ENCODE data around the gene OLIG2.

Gene OLIG2

GRCh38 chr21:33019885-33020557 is 5.7 kb upstream of the OLIG2 start:
- no peak for DNase-seq (ENCODE audit: low read depth in 2 of 2)

DNA sequence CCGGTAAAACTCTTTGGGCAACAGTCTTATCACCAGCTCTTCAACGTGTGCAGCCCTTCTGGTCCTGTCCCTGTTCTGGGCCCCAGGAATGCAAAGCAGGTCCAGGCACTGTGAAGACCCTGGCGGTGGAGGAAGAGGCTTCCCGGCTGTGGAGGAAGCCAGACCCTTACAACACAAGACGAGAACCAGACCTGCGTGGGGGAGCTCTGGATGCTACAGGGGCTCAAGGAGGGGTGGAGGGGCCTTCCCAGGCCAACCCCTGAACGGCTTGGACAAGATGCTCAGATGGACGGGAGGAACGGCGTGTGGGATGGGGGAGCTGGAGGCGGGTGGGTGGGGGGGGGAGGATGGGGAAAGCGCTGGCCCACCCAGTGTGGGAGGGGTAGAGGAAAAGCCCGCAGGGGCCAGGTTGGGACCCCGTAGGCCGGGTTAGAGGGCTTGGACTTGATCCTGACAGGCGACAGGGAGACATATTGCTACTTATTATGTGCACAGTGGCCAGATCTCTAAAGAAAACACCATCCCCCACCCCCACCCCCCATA is 5.1 kb upstream of the OLIG2 start:
- DNase-seq (ENCODE audit: low read depth in 2 of 2) = no peak

DNA sequence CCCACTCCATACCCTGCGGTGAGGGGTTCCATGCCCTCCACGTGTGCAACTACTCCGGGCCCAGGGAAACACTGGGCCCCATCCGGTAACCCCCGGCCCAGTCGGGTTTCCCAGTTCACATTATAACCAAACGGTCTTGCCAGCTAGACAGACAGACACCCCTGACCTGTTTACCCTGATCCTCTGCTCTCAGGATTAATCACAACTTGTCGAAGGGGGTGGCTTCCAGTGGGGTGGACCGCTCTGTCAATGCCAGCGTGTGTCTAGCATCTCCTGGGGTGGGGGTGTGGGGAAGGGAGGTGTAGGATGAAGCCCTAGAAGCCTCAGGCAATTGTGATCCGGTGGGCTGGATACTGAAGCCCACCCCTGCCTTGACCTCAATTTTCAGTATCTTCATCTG is 4.6 kb upstream of the OLIG2 start:
- DNase-seq (ENCODE audit: low read depth in 2 of 2) = no peak

GRCh38 chr21:33021667-33022066 is 4.1 kb upstream of the OLIG2 start:
- DNase-seq (ENCODE audit: low read depth in 2 of 2) = no peak

GRCh38 chr21:33022489-33022827 is 3.3 kb upstream of the OLIG2 start:
- DNase-seq (ENCODE audit: low read depth in 2 of 2) = no peak

- DNase-seq (ENCODE audit: low read depth in 2 of 2) = no peak
These were observed 2.7 kb upstream of the OLIG2 start for GRCh38 chr21:33022828-33023573.

DNA sequence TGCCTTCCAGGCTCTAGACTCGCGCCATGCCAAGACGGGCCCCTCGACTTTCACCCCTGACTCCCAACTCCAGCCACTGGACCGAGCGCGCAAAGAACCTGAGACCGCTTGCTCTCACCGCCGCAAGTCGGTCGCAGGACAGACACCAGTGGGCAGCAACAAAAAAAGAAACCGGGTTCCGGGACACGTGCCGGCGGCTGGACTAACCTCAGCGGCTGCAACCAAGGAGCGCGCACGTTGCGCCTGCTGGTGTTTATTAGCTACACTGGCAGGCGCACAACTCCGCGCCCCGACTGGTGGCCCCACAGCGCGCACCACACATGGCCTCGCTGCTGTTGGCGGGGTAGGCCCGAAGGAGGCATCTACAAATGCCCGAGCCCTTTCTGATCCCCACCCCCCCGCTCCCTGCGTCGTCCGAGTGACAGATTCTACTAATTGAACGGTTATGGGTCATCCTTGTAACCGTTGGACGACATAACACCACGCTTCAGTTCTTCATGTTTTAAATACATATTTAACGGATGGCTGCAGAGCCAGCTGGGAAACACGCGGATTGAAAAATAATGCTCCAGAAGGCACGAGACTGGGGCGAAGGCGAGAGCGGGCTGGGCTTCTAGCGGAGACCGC is 2.0 kb upstream of the OLIG2 start:
- no peak for DNase-seq (ENCODE audit: low read depth in 2 of 2)

GRCh38 chr21:33024201-33025103 is 1.3 kb upstream of the OLIG2 start:
- DNase-seq (ENCODE audit: low read depth in 2 of 2) = no peak

DNA sequence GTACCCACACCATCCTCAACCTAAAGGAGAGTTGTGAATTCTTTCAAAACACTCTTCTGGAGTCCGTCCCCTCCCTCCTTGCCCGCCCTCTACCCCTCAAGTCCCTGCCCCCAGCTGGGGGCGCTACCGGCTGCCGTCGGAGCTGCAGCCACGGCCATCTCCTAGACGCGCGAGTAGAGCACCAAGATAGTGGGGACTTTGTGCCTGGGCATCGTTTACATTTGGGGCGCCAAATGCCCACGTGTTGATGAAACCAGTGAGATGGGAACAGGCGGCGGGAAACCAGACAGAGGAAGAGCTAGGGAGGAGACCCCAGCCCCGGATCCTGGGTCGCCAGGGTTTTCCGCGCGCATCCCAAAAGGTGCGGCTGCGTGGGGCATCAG is 638 bp upstream of the OLIG2 start:
- no peak for DNase-seq (ENCODE audit: low read depth in 2 of 2)

GRCh38 chr21:33026443-33026858 is 716 bp downstream of the OLIG2 start:
- DNase-seq (ENCODE audit: low read depth in 2 of 2) = no peak

DNA sequence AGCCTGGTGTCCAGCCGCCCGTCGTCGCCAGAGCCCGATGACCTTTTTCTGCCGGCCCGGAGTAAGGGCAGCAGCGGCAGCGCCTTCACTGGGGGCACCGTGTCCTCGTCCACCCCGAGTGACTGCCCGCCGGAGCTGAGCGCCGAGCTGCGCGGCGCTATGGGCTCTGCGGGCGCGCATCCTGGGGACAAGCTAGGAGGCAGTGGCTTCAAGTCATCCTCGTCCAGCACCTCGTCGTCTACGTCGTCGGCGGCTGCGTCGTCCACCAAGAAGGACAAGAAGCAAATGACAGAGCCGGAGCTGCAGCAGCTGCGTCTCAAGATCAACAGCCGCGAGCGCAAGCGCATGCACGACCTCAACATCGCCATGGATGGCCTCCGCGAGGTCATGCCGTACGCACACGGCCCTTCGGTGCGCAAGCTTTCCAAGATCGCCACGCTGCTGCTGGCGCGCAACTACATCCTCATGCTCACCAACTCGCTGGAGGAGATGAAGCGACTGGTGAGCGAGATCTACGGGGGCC is 1.2 kb downstream of the OLIG2 start:
- DNase-seq (ENCODE audit: low read depth in 2 of 2) = no peak

GRCh38 chr21:33027401-33028286 is 1.9 kb downstream of the OLIG2 start:
- DNase-seq (ENCODE audit: low read depth in 2 of 2) = no peak

GRCh38 chr21:33028287-33028670 is 2.5 kb downstream of the OLIG2 start:
- no peak for DNase-seq (ENCODE audit: low read depth in 2 of 2)

DNA sequence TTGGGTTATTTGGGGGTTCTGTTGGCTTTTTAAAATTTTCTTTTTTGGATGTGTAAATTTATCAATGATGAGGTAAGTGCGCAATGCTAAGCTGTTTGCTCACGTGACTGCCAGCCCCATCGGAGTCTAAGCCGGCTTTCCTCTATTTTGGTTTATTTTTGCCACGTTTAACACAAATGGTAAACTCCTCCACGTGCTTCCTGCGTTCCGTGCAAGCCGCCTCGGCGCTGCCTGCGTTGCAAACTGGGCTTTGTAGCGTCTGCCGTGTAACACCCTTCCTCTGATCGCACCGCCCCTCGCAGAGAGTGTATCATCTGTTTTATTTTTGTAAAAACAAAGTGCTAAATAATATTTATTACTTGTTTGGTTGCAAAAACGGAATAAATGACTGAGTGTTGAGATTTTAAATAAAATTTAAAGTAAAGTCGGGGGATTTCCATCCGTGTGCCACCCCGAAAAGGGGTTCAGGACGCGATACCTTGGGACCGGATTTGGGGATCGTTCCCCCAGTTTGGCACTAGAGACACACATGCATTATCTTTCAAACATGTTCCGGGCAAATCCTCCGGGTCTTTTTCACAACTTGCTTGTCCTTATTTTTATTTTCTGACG is 3.1 kb downstream of the OLIG2 start:
- peak in 1 of 2 donors; percentile 12 for DNase-seq (ENCODE audit: low read depth in 2 of 2)

DNA sequence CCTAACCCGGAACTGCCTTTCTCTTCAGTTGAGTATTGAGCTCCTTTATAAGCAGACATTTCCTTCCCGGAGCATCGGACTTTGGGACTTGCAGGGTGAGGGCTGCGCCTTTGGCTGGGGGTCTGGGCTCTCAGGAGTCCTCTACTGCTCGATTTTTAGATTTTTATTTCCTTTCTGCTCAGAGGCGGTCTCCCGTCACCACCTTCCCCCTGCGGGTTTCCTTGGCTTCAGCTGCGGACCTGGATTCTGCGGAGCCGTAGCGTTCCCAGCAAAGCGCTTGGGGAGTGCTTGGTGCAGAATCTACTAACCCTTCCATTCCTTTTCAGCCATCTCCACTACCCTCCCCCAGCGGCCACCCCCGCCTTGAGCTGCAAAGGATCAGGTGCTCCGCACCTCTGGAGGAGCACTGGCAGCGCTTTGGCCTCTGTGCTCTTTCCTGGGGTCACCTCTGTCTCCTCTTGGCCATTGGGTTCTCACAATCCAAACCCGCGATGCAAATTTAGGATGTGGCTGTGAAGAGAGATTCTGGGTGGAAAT is 3.7 kb downstream of the OLIG2 start:
- no peak for DNase-seq (ENCODE audit: low read depth in 2 of 2)

GRCh38 chr21:33029975-33030461 is 4.3 kb downstream of the OLIG2 start:
- no peak for DNase-seq (ENCODE audit: low read depth in 2 of 2)

DNA sequence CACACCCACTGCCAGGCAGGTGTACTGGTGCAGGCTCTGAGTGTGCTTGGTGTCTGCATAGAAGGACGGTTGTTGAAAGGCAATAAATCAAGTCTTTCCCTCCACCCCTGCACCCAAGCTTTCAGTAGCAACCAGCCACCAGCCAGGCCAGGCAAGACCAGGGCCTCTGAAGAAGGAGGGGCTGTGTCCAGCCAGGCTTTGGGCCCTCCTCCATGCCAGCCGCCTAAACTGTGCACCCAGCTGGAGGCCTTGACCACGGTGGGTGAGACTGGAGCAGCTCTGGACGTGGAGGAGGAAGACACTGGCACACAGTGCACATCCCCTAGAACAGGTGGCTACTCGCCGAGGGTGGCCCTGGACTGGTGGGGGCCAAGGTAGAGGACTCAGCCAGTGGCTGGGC is 4.9 kb downstream of the OLIG2 start:
- DNase-seq (ENCODE audit: low read depth in 2 of 2) = no peak

GRCh38 chr21:33031152-33031911 is 5.6 kb downstream of the OLIG2 start:
- DNase-seq (ENCODE audit: low read depth in 2 of 2) = no peak

- DNase-seq (ENCODE audit: low read depth in 2 of 2) = no peak
These were observed 6.8 kb downstream of the OLIG2 start for GRCh38 chr21:33032434-33033047.

Measured in stimulated activated CD8-positive, alpha-beta memory T cell treated with anti-CD3 and anti-CD28 coated beads, Interleukin-2, amount 100 ng/mL, for 1 hour (primary cell).